Activated CD8-positive, alpha-beta memory T cell treated with anti-CD3 and anti-CD28 coated beads for 24 hours (primary cell): ENCODE measurements around the gene TGFBR3.
A peak's percentile ranks its signal among the peaks of the same experiment; 100 is the strongest.

Experiments
- DNase-seq: peaks from one replicate; pipeline ENCODE4 v3.0.0-alpha.2; 2020

Gene TGFBR3

DNA sequence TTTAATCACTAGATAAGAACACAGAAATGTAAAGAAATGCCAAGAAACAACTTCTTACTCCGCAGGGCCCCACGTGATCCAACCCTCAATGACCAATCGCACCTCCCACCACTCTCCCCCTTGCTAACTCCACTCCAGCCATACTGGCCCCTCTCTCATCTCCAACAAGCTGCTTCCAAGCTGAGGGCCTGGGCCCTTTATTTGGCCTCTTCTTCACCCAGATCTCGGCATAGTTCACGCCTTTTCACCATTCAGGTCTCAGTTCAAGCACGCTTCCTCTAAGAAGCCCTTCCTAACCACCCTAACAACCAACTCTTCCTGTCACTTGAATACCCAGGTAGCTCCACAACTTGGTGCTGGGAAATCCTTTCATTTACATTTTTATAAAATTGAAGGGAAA lies 110.7 kb downstream of the TGFBR3 start:
- no peak for DNase-seq

DNA sequence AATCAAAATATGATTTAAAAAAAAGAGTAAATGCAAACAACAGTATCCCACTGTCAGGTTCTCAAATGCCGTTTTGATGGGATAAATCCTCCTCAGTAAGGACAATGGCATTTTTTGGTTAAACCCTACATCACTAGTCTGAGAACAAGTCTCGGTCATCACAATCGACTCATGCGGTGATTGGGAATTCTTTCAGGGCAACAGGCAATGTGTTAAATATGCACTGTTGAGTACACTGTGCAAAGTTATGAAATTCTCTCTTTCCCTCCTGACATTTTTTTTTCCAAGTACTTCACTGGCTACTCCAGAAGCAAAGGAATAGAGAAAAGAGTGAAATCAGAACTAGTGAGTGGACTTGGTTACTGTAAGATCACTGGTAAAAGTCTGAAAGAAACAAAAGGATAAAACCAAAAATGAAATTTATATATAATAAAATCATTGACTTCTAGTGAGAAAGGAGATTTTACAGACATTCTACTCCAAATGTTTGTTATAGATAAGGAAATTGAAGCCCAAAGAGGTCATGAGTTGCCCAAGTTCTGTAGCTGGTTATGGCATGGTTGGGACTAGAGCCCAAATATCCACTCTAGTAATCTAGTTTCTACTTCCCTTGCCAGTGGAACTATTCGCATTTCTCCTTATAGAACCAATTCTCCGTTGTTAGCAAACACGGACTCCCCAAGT lies 111.3 kb downstream of the TGFBR3 start:
- no peak for DNase-seq

DNA sequence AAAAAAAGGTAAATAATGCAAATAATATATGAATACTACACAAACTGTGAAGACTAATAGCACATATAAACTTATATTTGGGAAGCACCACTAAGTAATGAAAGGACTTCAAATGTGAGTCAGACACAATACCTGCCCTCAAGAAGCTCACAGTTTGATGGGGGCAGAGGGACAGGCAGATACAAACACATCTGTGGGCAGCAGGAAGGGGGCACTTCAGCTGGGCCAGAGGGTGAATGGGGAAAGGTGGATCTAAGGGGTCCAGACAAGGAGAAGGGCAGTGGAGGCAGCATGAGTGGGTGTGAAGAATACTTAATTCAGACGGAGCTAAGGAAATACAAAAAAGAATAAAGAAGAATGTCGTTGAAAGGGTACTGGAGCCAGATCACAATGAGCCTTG lies 114.2 kb downstream of the TGFBR3 start:
- DNase-seq = no peak

DNA sequence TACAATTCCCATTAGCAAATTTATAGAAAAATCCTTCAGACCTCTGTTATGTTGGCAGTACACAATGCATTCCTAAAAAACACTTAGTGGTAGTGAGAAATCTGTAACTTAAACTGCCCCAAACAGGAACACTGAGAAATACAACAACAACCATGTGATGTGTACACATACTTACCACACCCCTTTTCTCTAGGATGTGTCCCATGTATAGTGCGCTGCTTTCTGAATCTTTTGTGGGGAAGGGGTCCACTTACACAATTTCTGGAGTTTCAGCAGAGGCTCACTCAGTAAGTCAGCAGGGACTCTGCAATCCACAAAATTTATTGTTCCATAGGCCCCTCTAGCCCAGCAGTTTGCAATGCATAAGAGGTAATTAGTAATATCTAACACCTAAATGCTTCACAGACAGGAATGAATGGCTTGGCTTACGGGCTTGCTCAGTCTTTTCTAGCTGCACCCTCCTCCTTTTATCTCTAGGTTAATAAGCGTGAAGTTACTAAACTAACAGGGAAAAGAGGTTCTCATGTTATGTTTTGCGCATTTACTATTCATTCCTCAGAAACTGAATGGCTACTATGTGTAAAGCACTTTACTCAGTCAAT lies 115.2 kb downstream of the TGFBR3 start:
- peak; percentile 42 for DNase-seq

DNA sequence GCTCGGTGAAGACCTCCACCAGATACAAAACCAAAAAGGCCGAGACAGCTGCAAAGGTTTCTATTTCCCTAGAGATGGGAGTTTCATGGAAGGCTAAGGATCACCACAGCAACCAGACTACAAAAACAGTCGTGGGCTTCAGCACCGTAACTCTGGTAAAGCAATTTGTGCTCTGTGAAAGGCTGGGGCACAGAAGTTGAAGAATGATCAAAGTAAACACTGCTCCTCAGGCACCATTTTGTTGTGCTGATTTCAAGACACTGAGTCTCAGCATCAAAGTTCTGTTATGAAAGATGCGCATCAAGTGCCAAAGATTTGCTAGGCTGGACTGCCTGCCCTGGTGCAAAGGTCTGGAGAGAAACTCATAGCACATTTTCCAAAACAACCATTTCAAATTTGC lies 116.2 kb downstream of the TGFBR3 start:
- peak; percentile 28 for DNase-seq

DNA sequence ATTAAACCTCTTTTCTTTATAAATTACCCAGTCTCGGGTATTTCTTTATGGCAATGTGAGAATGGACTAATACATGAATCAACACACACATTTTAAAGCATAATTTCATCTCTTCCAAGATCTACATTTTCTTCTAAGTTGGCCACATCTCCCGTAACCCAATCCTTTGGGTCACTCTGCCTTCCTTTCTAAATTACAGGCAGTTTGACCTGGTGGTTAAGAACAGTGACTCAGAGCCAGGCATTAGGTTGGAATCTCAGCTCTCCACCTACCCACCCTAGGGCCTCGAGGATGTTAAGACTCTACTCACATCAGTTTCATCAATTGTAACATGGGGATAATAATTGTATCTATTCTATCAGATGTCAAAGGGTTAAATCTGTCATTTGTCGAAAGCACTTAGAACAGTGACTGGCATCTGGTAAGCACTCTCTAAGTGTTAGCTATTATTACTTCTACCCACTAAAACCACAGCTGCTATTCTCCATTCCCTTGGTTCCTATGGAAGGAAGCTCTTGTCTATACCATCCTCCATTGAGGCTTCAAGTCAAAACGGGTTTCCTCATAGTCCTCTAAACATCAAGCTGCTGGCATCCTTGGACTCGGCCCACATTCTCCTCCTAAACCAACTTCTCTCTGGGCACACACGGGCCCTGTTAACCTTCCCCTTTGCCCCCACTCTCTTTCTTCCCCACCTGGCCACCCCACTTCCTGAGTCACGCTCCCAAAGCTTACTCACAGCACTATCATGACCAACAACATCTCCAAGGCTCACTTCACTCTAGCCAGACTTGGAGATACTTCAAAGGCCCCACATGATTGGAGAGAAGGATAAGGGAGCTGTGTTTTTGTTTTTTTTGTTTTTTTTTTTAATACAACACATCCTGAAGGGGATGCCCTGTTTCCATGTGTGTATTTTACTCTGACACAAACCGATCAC lies 116.9 kb downstream of the TGFBR3 start:
- DNase-seq = peak; percentile 42

DNA sequence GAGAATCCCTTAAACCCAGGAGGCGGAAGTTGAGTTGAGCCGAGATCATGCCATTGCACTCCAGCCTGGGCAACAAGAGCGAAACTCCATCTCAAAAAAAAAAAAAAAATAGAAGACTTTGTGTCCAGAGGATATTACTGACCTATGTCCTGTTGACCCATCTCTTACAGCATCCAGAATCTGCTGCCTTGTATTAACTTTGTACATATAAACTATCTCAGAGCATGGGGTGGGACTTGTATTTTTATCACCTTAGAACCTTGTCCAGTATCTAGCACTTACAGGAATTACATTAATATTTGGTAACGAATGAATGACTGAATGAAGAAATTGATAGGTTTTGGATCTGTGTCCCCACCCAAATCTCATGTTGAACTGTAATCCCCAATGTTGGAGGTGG lies 117.8 kb downstream of the TGFBR3 start:
- no peak for DNase-seq

DNA sequence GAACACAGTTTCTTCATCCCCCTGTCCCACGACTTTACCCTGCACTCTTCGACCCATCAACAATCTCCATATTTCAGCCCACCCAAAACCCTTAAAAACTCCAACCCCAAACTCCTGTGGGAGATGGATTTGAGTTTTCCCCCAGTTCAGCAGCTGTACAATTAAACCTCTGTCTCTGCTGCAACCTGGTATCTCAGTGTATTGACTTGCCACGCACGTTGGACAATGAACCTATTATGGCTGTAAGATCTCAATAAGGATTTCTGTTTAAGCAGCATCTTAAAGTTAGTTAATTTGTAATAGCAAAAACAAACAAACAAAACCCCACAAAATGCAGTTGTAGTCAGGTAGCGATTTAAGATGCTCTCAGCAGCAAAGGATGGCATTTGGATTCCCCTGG lies 119.1 kb downstream of the TGFBR3 start:
- no peak for DNase-seq

DNA sequence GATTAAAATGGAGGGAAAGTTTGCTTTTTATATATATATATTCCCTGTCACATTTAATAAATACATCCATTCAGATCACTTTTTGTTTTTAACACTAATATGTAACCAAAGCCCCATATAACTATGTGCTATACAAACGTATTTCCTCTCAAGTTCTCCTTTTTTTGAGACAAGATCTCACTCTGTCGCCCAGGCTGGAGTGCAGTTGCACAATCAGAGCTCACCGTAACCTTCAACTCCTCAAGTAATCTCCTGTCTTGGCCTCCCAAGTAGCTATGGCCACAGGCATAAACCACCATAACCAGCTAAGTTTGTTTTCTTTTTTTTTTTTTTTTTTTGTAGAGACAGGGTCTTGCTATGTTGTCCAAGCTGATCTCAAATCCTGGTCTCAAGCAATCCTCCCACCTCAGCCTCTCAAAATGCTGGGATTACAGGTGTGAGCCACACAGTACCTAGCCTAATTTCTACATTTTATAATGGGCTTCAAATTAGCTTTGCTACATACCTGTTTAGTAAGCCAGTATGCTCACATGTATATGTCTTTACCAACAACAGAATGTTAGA lies 120.0 kb downstream of the TGFBR3 start:
- DNase-seq = no peak

DNA sequence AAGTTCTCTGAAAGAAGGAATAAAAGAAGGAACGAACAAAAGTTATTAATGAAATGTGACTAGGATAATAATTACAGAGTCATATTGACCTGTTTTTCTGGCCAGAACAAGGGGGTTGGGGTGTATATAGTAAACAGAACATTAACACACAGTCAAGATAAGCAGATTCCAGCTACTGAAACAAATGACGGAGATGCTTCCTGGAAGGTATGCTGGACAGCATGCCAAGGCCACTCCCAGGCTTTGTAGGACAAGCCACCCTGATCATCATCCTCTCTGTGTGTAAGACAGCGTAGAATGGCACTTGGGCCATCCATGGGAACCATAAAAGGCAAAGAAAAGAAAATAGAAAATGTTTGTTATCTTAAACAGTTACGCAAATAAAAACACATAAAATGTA lies 120.7 kb downstream of the TGFBR3 start:
- DNase-seq = no peak

DNA sequence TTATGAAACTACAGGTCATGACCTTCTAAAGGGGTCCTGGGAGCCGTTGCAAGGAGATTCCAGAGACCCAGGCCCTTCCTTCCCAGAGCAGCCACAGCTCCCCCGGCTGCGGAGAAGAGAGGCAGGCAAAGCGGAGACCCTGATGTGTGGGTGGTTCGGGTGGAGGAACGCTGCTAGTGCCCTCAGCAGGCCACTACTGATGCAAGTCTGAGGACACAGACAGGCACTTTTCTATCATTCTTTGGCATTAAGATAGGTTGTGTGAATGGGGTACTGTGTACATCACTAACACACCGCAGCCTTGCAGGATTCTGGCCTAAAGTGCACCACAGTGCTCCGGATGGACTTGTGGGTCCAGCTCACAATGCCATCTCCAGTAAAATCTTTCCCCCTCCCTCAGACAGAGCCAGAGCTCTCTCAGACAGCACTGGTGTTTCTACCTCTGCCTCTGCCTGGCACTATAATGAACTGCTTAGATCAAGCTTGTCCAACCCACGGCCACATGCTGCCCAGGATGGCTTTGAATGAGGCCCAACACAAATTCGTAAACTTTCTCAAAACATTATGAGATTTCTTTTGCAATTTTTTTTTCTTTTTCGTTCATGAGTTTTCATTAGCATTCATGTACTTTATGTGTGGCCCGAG lies 121.4 kb downstream of the TGFBR3 start:
- DNase-seq = no peak

DNA sequence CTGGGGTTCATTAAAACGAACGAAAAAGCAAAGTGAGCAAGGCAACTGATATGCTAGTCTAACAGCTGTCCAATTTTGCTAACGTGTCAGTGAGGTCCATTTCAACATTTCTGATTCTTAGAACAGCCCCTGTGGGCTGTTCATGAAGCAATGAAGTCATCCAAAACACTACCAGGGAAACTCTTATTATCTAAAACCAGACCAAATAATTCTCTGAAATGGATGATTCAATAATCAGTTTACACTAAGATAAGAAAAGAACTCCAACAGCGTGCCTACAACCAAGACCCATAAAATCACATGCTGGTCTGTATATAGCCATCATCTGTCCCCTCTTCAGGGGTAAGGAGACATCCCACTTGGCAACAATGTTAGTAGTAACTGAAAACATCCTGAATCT lies 122.7 kb downstream of the TGFBR3 start:
- no peak for DNase-seq

DNA sequence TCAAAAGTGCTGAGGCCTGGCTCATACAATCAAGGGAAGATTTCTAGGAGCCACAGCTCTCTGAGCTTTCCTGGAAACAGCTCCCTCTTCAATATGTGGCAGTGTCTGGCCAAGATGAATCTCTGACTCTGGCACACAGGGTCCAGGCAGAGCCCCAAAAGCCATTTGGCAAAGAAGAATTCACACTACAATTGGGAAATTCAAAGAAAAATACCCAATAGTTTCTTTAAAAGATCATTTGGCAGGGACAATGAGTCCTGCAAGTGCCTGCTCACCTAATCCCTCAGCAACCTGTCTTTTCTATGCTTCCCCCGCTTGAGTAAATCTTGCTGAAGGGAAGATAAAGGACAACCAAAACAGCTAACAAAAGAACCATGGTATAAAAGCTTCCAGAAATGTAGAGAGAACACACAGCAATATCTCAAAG lies 124.6 kb downstream of the TGFBR3 start:
- DNase-seq = no peak

DNA sequence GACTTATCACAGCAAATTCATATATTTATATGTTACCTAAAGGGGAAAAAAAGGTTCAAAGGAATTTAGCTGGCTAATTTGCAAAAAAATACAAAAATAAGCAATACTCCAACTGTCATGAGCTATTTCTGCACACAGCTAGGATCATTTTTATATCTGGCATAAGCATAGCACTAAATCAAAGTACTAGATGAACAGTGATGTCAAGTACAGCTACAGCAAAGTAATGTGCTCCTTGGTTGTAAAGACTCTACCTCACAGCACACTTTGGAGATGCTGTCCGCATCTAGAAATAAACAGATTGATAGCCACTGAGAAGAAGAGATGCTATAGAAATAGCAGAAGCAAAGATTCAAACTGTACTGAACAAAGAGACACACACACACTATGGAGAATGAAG lies 125.4 kb downstream of the TGFBR3 start:
- DNase-seq = no peak

DNA sequence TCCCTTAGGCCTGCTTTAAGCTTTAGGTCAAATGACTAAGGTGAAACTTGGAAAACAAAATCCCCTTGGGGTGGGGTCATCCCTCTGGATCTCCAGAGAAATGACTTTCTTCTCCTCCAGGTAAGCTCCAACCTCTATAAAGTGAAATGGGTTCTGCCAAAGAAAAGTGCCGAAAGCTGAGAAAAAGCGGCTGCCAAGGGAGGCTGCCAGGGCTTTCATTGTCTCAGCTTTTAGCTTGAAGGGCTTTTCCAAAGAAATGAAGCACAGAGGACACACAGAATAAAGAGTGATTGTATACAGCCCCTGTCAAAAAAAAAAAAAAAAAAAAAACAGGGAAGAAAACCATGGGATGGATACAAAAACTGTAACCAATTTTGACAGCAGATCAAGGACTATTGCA lies 126.9 kb downstream of the TGFBR3 start:
- peak; percentile 44 for DNase-seq

DNA sequence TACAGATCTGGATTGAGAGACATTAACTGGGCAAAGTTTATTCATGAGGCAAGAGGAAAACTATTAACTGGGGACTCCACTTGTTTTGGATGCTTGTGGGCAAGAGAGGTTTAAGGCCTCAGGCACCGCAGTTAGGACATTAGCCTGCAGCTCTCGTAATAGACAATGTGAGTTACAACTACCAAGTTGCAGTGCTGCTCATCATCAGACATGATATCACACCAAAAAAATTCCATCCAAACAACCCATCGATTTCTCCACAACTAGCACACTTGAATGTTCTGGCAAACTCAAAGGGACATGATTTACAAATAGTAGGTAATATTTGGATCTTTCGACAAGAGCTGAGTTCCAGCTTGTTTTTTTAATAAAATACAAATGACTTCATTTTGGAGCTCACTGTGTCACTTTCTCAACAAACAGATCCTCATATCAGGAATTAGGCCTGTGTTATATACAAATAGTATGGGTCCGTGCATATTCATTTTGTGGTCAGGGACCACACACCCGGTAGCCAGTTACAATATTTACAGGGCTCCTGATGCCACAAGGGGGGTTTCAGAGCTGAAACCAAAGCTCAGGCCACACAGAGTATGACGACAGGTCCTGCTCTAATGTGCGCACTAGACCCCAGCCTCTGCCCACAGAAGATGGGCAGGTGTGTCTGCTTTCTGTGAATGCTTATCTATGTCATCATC lies 128.0 kb downstream of the TGFBR3 start:
- DNase-seq = peak; percentile 15

DNA sequence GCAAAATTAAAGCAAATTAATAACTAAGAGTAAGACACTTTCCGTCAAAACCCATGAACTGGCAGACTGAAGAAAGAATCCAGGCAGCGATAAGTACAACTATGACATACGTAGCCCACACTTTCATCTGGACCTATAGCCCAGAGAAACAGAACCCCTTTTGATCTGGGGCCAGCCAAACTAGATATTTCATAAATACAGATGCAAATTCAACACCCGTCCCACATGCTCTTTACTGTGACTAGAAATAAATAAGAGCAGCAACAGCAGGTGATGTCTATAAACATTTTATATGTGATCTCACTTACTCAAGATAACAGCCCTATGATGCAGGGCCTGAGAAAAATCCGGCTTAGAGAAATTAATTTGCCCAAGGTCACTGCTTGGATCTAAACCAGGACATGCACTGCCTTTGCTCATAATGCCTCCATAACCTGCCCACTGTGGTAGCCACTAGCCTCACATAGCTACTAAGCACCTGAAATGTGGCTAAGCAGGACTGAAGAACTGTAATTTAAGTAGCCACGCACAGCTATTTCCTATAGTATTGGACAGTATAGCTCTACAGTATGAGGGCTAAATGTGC lies 130.2 kb downstream of the TGFBR3 start:
- DNase-seq = peak; percentile 37

DNA sequence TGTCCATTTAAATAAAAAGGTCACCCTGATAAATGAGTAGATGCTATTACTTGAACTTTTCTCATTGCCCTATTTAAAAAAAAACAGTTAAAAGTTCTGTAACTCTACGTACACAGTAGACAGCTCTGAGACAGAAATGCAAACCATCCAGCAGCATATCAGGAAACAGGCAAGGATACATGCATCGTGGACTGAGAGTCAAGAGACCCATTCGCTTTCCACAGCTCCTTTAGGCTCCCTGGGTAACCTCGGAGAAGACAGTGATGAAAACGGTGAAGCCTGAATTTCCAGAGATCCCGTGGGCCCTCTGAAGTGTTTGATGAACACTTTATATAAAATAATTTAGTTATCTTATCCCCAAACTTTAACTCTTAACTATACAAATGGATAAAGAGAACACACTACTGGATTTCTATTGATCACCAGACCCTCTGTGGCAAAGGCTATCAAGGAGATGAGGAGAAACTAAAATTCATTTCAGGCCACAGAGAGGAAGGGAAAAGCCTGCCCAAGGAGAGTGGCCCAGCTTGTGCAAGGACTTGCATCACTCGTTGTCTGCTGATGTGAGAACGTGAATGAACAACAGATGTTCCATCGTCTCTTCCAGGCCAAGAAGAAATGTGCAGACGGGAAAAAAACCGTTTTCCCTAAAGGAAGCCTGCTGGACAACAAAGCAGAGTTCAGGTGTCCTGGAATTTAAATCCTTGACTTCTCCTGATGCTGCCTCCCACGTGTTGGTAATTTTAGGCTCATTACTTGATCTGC lies 131.0 kb downstream of the TGFBR3 start:
- peak; percentile 54 for DNase-seq

DNA sequence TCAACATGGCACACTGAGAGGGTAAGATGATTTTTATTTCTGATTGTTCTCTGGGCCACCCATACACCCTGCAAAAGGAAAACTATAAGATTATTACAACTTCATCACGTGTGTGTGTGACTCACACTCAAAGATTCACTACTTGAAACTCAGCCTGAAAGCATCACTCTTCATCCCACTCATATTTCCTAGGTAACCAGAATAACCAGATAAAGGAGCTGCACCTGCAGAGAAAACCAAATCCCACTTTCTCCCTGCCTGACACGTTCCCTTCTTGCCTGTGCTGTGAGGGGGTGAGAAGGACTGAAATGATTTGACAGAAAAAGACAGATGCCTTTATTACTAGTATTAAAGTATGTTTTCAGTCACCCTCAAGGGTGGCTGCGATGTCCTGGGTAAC lies 131.6 kb downstream of the TGFBR3 start:
- peak; percentile 68 for DNase-seq

DNA sequence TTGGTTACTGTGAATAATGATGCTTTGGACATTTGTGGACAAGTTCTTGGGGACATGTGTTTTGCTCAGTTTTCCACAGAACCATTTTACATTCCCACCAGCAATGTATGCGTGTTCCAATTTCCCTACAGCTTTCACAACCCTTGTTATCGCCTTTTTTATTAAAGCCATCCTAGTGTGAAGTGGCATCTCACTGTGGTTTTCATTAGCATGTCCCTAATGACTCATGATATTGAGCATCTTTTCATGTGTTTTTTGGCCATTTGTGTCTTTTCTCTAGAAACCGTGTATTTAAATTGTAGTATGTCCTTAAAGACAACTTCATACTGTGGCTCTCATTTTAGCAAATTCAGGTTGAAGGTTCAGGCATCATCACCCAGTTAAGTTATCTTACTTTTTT lies 132.1 kb downstream of the TGFBR3 start:
- DNase-seq = peak; percentile 13

DNA sequence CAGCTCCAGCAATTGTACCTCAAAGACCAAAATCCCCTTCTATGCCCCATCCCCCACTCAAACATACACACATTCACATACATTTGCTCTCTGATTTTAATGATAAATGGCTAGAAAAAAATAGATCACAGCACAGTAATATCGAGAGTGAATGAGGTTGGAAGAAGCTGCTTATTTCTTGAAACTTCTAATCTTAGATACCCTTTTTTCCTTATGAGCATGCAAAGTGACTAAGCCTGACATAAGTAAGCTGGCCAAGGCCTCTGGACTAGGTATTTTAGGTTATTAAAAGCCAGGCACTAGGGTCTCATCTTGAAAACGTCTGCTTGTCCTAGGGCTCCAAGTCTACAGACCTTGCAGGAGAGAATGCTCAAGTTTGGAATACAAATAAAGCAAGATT lies 133.6 kb downstream of the TGFBR3 start:
- DNase-seq = no peak
